ENCODE measurements around the gene ZC3H13. TPM values are rescaled to one million over a fixed set of nuclear protein-coding genes. Genes with fewer than 3 reads are reported as not detected.

Gene ZC3H13
- total and polyA plus RNA-seq, 2 donors, result 19.8 to 20.1 TPM

DNA sequence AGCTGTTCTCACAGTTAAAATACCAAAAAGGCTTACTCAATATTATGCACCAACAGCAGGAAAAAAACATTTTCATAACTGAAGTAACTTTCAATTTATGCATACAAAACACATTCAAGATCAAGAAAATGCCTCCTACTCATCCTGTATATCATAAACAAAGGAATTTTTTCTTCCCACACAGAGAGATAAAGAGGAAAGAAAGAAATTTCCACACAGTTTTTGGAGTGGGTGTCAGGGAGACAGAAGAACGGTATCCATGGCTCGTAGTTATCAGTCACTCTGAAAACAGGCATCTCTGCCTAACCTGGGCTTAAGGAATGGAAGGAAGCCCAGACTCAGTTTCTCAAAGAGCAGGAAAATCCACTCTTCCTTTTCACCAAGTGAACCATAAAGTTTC is 108.6 kb downstream of the ZC3H13 start:
- WGBS, result 97% methylated on average over 2 of the region's 2 CpGs
- no peak overlapping the region for H3K27ac ChIP-seq (ENCODE audit: low read depth in 1 of 2, low read length in 1 of 2)
- no peak for DNase-seq (ENCODE audit: low read depth in 6 of 9, low spot score in 9 of 9)
- no peaks in the 10 kb centered on the region for H3K4me1 ChIP-seq (ENCODE audit: control insufficient read depth in 2 of 2, insufficient read depth in 2 of 2, low read length in 2 of 2)
- no peak overlapping the region for H3K4me3 ChIP-seq (ENCODE audit: low read length in 2 of 2)
- no peaks in the 10 kb centered on the region for H3K36me3 ChIP-seq (ENCODE audit: control insufficient read depth in 2 of 2, insufficient read depth in 2 of 2, low read length in 1 of 2)
- no peaks in the 10 kb centered on the region for H3K9me3 ChIP-seq (ENCODE audit: control insufficient read depth in 2 of 2, insufficient read depth in 1 of 2, low read length in 1 of 2)
- H3K27me3 ChIP-seq (ENCODE audit: control insufficient read depth in 2 of 2, insufficient read depth in 1 of 2, low read length in 1 of 2), result no peaks in the 10 kb centered on the region

- no peak overlapping the region for H3K27ac ChIP-seq (ENCODE audit: low read depth in 1 of 2, low read length in 1 of 2)
- no peaks in the 10 kb centered on the region for H3K9me3 ChIP-seq (ENCODE audit: control insufficient read depth in 2 of 2, insufficient read depth in 1 of 2, low read length in 1 of 2)
- no peak overlapping the region for H3K4me3 ChIP-seq (ENCODE audit: low read length in 2 of 2)
- no peaks in the 10 kb centered on the region for H3K27me3 ChIP-seq (ENCODE audit: control insufficient read depth in 2 of 2, insufficient read depth in 1 of 2, low read length in 1 of 2)
- DNase-seq (ENCODE audit: low read depth in 6 of 9, low spot score in 9 of 9), result no peak
- no peaks in the 10 kb centered on the region for H3K4me1 ChIP-seq (ENCODE audit: control insufficient read depth in 2 of 2, insufficient read depth in 2 of 2, low read length in 2 of 2)
- 97% methylated on average over 2 of the region's 2 CpGs for WGBS
- H3K36me3 ChIP-seq (ENCODE audit: control insufficient read depth in 2 of 2, insufficient read depth in 2 of 2, low read length in 1 of 2), result no peaks in the 10 kb centered on the region
Observed at GRCh38 chr13:45943120-45943519, 109.4 kb downstream of the ZC3H13 start.

DNA sequence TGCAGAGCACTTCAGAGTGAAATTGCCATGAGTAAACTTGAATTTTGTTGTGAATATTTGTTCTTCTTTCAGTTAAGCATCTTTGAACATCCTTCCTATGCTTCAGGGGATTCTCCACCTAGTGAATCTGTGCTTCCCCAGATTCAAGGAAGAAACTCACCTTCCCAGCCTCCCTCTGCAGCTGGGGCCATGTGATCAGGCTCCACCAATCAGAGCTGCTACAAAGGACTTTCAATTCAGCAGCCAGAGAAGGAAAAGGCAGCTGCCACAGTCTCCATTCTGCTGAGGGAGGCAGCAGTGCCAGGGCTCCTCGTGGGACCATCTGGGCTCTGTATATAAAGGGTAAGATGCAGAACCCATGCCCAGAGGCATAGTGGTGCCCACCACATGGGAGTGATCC is 111.3 kb downstream of the ZC3H13 start:
- Histone ChIP-seq H3K27me3 (ENCODE audit: control insufficient read depth in 2 of 2, insufficient read depth in 1 of 2, low read length in 1 of 2) (no peaks in the 10 kb centered on the region), H3K27ac (ENCODE audit: low read depth in 1 of 2, low read length in 1 of 2) (no peak overlapping the region), H3K36me3 (ENCODE audit: control insufficient read depth in 2 of 2, insufficient read depth in 2 of 2, low read length in 1 of 2) (no peaks in the 10 kb centered on the region), H3K4me3 (ENCODE audit: low read length in 2 of 2) (no peak overlapping the region), H3K4me1 (ENCODE audit: control insufficient read depth in 2 of 2, insufficient read depth in 2 of 2, low read length in 2 of 2) (no peaks in the 10 kb centered on the region), H3K9me3 (ENCODE audit: control insufficient read depth in 2 of 2, insufficient read depth in 1 of 2, low read length in 1 of 2) (no peaks in the 10 kb centered on the region)
- no peak for DNase-seq (ENCODE audit: low read depth in 6 of 9, low spot score in 9 of 9)
- WGBS, result 93% methylated on average over 1 of the region's 1 CpG

GRCh38 chr13:45940061-45940460 is 112.5 kb downstream of the ZC3H13 start:
- Histone ChIP-seq H3K27me3 (ENCODE audit: control insufficient read depth in 2 of 2, insufficient read depth in 1 of 2, low read length in 1 of 2) (no peaks in the 10 kb centered on the region), H3K4me1 (ENCODE audit: control insufficient read depth in 2 of 2, insufficient read depth in 2 of 2, low read length in 2 of 2) (no peaks in the 10 kb centered on the region), H3K27ac (ENCODE audit: low read depth in 1 of 2, low read length in 1 of 2) (no peak overlapping the region), H3K36me3 (ENCODE audit: control insufficient read depth in 2 of 2, insufficient read depth in 2 of 2, low read length in 1 of 2) (no peaks in the 10 kb centered on the region), H3K9me3 (ENCODE audit: control insufficient read depth in 2 of 2, insufficient read depth in 1 of 2, low read length in 1 of 2) (no peaks in the 10 kb centered on the region), H3K4me3 (ENCODE audit: low read length in 2 of 2) (no peak overlapping the region)
- no peak for DNase-seq (ENCODE audit: low read depth in 6 of 9, low spot score in 9 of 9)
- 96% methylated on average over 2 of the region's 2 CpGs for WGBS

- Histone ChIP-seq H3K4me3 (ENCODE audit: low read length in 2 of 2) (no peak overlapping the region), H3K4me1 (ENCODE audit: control insufficient read depth in 2 of 2, insufficient read depth in 2 of 2, low read length in 2 of 2) (no peaks in the 10 kb centered on the region), H3K27me3 (ENCODE audit: control insufficient read depth in 2 of 2, insufficient read depth in 1 of 2, low read length in 1 of 2) (no peaks in the 10 kb centered on the region), H3K27ac (ENCODE audit: low read depth in 1 of 2, low read length in 1 of 2) (no peak overlapping the region), H3K9me3 (ENCODE audit: control insufficient read depth in 2 of 2, insufficient read depth in 1 of 2, low read length in 1 of 2) (no peaks in the 10 kb centered on the region), H3K36me3 (ENCODE audit: control insufficient read depth in 2 of 2, insufficient read depth in 2 of 2, low read length in 1 of 2) (no peaks in the 10 kb centered on the region)
- no peak for DNase-seq (ENCODE audit: low read depth in 6 of 9, low spot score in 9 of 9)
- 71% methylated on average over 4 of the region's 4 CpGs for WGBS
Observed at GRCh38 chr13:45936621-45937020, 115.9 kb downstream of the ZC3H13 start.

- Histone ChIP-seq H3K27ac (ENCODE audit: low read depth in 1 of 2, low read length in 1 of 2) (no peak overlapping the region), H3K4me3 (ENCODE audit: low read length in 2 of 2) (no peak overlapping the region), H3K27me3 (ENCODE audit: control insufficient read depth in 2 of 2, insufficient read depth in 1 of 2, low read length in 1 of 2) (no peaks in the 10 kb centered on the region), H3K4me1 (ENCODE audit: control insufficient read depth in 2 of 2, insufficient read depth in 2 of 2, low read length in 2 of 2) (no peaks in the 10 kb centered on the region), H3K36me3 (ENCODE audit: control insufficient read depth in 2 of 2, insufficient read depth in 2 of 2, low read length in 1 of 2) (no peaks in the 10 kb centered on the region), H3K9me3 (ENCODE audit: control insufficient read depth in 2 of 2, insufficient read depth in 1 of 2, low read length in 1 of 2) (no peaks in the 10 kb centered on the region)
- WGBS, result 95% methylated on average over 5 of the region's 5 CpGs
- no peak for DNase-seq (ENCODE audit: low read depth in 6 of 9, low spot score in 9 of 9)
Observed at GRCh38 chr13:45934283-45934682, 118.3 kb downstream of the ZC3H13 start.

- H3K4me3 ChIP-seq (ENCODE audit: low read length in 2 of 2), result no peak overlapping the region
- DNase-seq (ENCODE audit: low read depth in 6 of 9, low spot score in 9 of 9), result no peak
- H3K9me3 ChIP-seq (ENCODE audit: control insufficient read depth in 2 of 2, insufficient read depth in 1 of 2, low read length in 1 of 2), result no peaks in the 10 kb centered on the region
- no peak overlapping the region for H3K27ac ChIP-seq (ENCODE audit: low read depth in 1 of 2, low read length in 1 of 2)
- H3K27me3 ChIP-seq (ENCODE audit: control insufficient read depth in 2 of 2, insufficient read depth in 1 of 2, low read length in 1 of 2), result no peaks in the 10 kb centered on the region
- WGBS, result 88% methylated on average over 18 of the region's 18 CpGs
- H3K4me1 ChIP-seq (ENCODE audit: control insufficient read depth in 2 of 2, insufficient read depth in 2 of 2, low read length in 2 of 2), result no peaks in the 10 kb centered on the region
- H3K36me3 ChIP-seq (ENCODE audit: control insufficient read depth in 2 of 2, insufficient read depth in 2 of 2, low read length in 1 of 2), result no peaks in the 10 kb centered on the region
Observed at GRCh38 chr13:45933203-45933908, 119.2 kb downstream of the ZC3H13 start.

DNA sequence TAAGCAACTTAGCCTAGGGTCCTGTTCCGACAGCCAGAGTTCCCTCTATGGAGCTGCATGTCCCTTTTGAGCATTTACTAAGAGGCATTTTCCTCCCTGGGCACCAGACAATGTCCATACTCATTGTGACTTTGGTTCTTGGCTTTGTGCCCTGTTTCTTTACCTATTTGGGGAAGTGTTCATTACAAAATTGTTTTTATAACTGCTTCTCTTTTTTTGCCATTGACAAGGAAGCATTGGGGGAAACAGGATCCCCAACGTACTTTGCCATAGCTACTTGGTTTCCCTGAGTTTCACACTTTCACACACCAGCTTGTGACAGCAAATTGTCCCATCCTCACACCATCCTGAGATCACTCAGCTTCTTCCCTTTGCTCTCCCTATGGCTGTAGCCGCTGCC is 119.9 kb downstream of the ZC3H13 start:
- peak in 1 of 9 donors; percentile 12 for DNase-seq (ENCODE audit: low read depth in 6 of 9, low spot score in 9 of 9)
- H3K36me3 ChIP-seq (ENCODE audit: control insufficient read depth in 2 of 2, insufficient read depth in 2 of 2, low read length in 1 of 2), result no peaks in the 10 kb centered on the region
- 59% methylated on average over 3 of the region's 3 CpGs for WGBS
- H3K27ac ChIP-seq (ENCODE audit: low read depth in 1 of 2, low read length in 1 of 2), result no peak overlapping the region
- no peaks in the 10 kb centered on the region for H3K4me1 ChIP-seq (ENCODE audit: control insufficient read depth in 2 of 2, insufficient read depth in 2 of 2, low read length in 2 of 2)
- no peaks in the 10 kb centered on the region for H3K9me3 ChIP-seq (ENCODE audit: control insufficient read depth in 2 of 2, insufficient read depth in 1 of 2, low read length in 1 of 2)
- no peak overlapping the region for H3K4me3 ChIP-seq (ENCODE audit: low read length in 2 of 2)
- H3K27me3 ChIP-seq (ENCODE audit: control insufficient read depth in 2 of 2, insufficient read depth in 1 of 2, low read length in 1 of 2), result no peaks in the 10 kb centered on the region

- Histone ChIP-seq H3K9me3 (ENCODE audit: control insufficient read depth in 2 of 2, insufficient read depth in 1 of 2, low read length in 1 of 2) (no peaks in the 10 kb centered on the region), H3K4me1 (ENCODE audit: control insufficient read depth in 2 of 2, insufficient read depth in 2 of 2, low read length in 2 of 2) (no peaks in the 10 kb centered on the region), H3K36me3 (ENCODE audit: control insufficient read depth in 2 of 2, insufficient read depth in 2 of 2, low read length in 1 of 2) (no peaks in the 10 kb centered on the region), H3K27ac (ENCODE audit: low read depth in 1 of 2, low read length in 1 of 2) (no peak overlapping the region), H3K27me3 (ENCODE audit: control insufficient read depth in 2 of 2, insufficient read depth in 1 of 2, low read length in 1 of 2) (no peaks in the 10 kb centered on the region), H3K4me3 (ENCODE audit: low read length in 2 of 2) (no peak overlapping the region)
- DNase-seq (ENCODE audit: low read depth in 6 of 9, low spot score in 9 of 9), result no peak
- 57% methylated on average over 5 of the region's 5 CpGs for WGBS
Observed at GRCh38 chr13:45932172-45932571, 120.4 kb downstream of the ZC3H13 start.

Measured in thymus (tissue), 11 donors.